Umbilical cord (tissue), 2 donors: ENCODE measurements around the gene IGF2BP1. TPM values are rescaled to one million over a fixed set of nuclear protein-coding genes. Genes with fewer than 3 reads are reported as not detected.
A peak's percentile ranks its signal among the peaks of the same experiment; 100 is the strongest.
"Not testable (repeated sequence)": the region's sequence is repeated elsewhere in the genome, so short reads cannot be mapped to it uniquely, and the experiment has no call there.

Source experiments
- DNase-seq: peaks from one replicate; pipeline ENCODE4 v3.0.0-alpha.2; 2015; ENCODE audit warnings: low spot score
- total RNA-seq: library from RNA; depleted of rRNA; stranded (reverse); fragments of >200 nt; gene quantifications from one replicate; pipeline ENCODE4 v1.2.3, GENCODE V29; 2014; ENCODE audit warnings: low replicate concordance; ENCODE audit not compliant: insufficient read depth

IGF2BP1 gene
- total RNA-seq, 1 donor from 2014 or later: 9.4 TPM

DNA sequence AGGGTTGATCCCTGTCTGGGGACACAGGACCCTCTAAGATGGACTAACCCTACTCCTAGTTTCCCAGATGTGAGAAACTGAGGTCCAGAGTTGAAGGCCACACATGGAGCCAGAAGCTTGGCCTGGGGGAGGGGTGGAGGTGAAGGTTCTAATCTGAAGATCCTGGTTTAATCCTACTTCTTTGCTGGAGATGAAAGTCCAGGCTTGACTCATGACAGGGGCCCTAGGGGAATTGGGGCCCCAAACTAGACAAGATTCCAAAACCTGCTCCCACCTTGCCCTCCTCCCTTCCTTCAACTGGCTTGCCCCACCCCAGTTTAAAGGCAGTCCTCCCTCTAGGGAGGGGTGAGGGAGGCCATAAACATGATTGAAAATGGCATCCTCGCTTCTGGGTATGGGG lies 21.6 kb downstream of the IGF2BP1 start:
- no peak for DNase-seq

- DNase-seq: no peak
Measured at GRCh38 chr17:49020609-49021008, 23.4 kb downstream of the IGF2BP1 start.

- peak; percentile 60 for DNase-seq
Measured at GRCh38 chr17:49021095-49021767, 24.0 kb downstream of the IGF2BP1 start.

GRCh38 chr17:49021768-49022103 lies 24.6 kb downstream of the IGF2BP1 start:
- DNase-seq: no peak

DNA sequence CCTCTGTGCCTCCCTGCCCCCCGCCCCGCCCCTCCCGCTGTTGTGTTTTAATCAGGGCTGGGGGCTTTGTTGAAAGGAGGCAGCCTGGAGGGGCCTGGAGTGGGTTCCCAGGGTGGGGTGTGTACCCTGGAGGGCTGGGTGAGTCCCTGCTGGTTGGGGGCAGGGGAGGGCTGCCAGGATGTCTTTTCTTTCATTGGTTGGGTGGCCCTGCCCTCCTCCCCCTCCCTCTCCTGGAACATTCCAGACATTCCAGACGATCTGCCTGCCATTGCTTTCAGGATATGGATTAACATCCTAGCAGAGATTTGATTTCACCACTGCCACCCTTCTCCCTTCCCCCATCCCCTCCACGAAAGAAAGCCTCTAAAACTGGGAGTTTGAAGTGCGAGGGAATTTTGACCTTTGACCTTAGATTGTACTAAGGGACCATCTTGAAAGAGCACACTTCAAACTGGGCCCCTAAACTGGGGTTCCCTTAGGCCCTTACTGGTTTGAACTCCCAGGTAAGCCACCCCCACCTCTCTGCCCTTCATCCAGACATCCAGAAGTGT lies 25.3 kb downstream of the IGF2BP1 start:
- peak; percentile 76 for DNase-seq

GRCh38 chr17:49024523-49024922 lies 27.3 kb downstream of the IGF2BP1 start:
- no peak for DNase-seq

DNA sequence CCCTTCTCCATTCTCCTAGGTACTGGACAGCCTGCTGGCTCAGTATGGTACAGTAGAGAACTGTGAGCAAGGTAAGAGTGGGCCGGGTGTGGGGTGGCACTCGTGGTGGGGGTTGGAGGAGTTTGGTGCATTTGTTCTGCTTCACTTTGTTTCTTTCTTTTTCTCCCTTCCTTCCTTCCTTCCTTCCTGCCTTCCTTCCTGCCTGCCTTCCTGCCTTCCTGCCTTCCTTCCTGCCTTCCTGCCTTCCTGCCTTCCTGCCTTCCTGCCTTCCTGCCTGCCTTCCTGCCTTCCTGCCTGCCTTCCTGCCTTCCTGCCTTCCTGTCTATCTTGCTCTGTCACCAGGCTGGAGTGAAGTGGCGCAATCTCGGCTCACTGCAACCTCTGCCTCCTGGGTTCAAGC lies 29.3 kb downstream of the IGF2BP1 start:
- DNase-seq: not testable (repeated sequence)

DNA sequence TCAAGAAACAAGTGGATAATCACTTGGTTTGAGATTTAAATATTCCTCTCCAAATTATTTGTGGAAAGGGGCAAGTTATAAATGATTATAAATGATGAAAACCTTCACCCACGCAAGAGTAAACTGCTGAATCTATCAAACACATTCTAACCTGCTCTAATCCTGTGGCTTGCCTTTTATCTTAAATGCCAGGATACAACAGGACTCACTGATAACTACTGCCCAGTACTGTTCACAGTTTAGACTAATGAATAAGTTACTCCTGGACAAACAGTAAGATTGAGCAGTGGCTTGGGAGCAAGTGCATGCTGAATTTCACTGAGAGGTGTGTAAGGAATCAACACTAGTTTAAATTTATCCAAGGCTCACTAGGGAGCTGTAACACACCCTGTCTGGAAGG lies 31.1 kb downstream of the IGF2BP1 start:
- no peak for DNase-seq

DNA sequence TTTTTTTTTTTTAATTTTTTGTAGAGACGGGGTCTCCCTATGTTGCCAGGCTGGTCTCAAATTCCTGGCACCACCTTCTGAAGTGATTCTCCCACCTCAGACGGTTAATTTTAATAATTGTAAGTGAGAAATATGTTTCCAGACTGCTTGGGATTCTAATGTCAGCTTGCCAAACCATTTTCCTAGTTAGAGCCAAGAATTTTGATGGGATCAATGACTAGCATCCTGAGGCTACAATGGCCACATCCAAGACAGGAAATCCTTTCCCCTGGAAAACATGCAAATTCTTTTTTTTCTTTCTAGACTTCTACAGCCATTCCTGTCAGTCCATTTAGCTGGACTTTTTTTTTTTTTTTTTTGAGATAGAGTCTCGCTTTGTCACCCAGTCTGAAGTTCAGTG lies 32.6 kb downstream of the IGF2BP1 start:
- no peak for DNase-seq

GRCh38 chr17:49031965-49032928 lies 35.1 kb downstream of the IGF2BP1 start:
- peak; percentile 89 for DNase-seq

DNA sequence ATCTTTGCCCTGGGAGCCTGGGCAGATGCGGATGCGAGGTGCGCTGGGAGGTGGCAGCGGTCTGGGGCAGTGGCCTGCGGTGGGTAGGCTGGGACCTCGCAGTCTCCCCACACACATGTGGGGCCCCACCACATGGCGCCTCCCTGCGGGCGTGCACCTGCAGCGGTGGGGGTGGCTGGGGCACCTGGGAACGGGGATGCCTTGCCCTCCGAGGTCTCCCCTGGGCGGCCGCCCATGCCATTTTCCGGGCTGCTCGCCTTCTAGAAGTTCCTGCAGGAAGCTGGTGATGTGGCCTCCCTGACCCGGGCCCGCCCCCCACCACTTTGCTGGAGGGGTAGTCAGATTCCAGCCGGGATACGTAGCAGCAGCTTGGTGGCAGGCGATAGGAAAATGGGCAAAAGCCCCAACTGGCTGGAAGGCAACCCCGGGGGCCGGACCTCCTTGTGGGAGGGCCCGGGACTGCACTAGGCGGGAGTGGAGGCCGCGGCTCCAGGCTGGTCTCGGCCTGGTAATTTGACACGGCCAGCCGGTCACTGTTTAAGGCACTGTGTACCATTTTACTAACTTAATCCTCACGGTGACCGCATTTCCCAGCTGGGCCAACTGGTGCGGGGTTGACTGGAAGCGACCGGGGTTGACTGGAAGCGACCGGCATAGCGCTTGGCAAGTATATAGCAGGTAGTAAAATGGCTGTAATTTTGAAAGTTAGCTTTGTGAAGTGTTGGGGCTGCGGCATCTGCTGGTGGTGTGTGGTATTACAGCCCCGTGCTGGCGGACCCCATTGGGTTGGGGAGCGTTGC lies 38.5 kb downstream of the IGF2BP1 start:
- DNase-seq: peak; percentile 31

DNA sequence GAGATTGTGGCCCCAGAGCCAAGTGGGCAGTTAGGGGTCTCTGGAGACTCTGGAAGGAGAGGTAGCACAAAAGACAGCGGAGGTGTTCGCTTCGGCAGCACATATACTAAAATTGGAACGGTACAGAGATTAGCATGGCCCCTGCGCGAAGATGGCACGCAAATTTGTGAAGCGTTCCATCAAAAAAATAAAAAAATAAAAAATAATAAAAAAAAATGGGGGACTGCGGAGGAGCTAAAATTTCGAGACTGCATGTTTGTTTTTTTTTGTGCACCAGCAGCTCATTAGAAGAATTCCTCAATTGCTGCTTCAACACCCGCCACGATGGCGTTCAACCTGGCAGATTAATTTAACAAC lies 39.1 kb downstream of the IGF2BP1 start:
- no peak for DNase-seq

DNA sequence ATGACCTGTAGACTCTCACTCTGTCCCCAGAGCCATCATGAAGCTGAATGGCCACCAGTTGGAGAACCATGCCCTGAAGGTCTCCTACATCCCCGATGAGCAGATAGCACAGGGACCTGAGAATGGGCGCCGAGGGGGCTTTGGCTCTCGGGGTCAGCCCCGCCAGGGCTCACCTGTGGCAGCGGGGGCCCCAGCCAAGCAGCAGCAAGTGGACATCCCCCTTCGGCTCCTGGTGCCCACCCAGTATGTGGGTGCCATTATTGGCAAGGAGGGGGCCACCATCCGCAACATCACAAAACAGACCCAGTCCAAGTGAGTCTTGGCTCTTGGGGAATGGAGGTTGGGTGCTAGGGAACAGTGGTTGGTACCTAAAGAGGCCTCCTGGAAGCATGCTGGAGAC lies 41.0 kb downstream of the IGF2BP1 start:
- no peak for DNase-seq

GRCh38 chr17:49038544-49038943 lies 41.4 kb downstream of the IGF2BP1 start:
- DNase-seq: no peak

GRCh38 chr17:49039518-49039917 lies 42.3 kb downstream of the IGF2BP1 start:
- not testable (repeated sequence) for DNase-seq

GRCh38 chr17:49041527-49041926 lies 44.3 kb downstream of the IGF2BP1 start:
- no peak for DNase-seq

- no peak for DNase-seq
Measured at GRCh38 chr17:49045376-49045775, 48.2 kb downstream of the IGF2BP1 start.

- DNase-seq: no peak
Measured at GRCh38 chr17:49046912-49047311, 49.7 kb downstream of the IGF2BP1 start.

DNA sequence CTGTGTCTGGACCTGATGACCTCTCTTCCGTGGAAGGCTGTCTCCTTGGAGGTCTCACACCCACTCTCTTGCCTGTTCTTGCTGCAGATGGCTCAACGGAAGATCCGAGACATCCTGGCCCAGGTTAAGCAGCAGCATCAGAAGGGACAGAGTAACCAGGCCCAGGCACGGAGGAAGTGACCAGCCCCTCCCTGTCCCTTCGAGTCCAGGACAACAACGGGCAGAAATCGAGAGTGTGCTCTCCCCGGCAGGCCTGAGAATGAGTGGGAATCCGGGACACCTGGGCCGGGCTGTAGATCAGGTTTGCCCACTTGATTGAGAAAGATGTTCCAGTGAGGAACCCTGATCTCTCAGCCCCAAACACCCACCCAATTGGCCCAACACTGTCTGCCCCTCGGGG lies 52.1 kb downstream of the IGF2BP1 start:
- no peak for DNase-seq

DNA sequence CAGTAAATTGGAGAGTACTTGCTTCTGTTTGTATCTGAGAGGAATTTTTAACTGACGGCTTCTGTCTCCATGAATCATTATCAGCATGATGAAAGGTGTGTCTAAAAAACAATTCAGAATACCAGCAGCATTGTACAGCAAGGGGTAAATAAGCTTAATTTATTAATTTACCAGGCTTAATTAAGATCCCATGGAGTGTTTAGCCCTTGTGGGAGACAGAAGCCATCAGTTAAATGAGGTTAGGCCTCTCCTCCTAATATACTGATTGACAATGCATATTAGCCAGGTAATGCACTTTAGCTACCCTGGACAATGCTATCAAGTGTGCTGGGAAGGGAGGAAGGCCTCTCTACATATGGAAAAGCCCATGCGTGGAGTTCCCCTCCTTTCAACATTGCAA lies 53.4 kb downstream of the IGF2BP1 start:
- no peak for DNase-seq

DNA sequence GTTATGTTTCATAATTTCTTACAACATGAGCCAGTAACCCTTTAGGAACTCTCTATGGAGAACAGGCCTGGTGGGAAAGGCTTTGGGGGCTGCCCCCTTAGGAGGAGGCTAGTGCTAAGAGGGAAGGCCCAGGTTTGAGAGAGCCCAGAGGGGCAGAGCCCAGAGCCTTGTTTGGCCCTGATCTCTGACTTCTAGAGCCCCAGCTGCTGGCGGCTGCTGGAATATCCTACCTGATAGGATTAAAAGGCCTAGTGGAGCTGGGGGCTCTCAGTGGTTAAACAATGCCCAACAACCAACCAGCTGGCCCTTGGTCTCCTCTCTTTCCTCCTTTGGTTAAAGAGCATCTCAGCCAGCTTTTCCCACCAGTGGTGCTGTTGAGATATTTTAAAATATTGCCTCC lies 54.1 kb downstream of the IGF2BP1 start:
- DNase-seq: no peak
